ENCODE results near the gene MYL7.
"Not testable (repeated sequence)": the region's sequence is repeated elsewhere in the genome, so short reads cannot be mapped to it uniquely, and the experiment has no call there.

MYL7 gene, protein sequence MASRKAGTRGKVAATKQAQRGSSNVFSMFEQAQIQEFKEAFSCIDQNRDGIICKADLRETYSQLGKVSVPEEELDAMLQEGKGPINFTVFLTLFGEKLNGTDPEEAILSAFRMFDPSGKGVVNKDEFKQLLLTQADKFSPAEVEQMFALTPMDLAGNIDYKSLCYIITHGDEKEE

DNA sequence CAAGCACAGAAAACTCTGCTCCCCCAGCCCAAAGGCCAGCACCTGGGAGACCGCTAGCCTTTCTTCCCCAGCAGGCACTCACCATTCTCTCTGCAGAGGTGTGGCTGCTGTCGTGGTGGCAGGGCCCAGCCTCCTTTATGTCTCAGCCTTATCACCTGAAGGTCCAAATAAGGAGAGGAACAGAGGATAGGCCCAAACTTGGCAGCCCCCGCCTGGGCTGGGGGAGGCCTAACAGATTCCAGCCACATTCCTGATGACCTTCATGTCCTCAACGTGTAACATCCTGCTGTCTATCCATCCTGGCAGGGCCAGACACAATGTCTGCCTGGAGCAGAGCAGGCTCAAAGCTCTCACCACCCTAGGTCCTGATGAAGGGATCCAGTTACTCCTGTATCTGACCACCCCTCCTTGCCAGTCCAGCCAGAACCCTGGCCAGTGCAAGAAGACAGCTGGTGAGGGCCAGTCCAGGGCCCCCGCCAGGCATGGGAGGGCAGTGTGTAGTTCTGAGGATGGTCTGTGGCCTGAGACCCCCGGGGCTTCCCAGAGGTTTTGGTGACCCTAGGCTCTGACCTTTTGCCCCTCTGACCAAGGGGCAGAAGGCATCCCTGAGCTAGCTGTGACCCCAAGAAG lies at the start of gene MYL7:
TSS of gene MYL7 (minus strand) at position 112 of the 630 bp plus-strand sequence. CDS start at position 85, 27 bp downstream.
- no peak for DNase-seq (ENCODE audit: low read depth)

DNA sequence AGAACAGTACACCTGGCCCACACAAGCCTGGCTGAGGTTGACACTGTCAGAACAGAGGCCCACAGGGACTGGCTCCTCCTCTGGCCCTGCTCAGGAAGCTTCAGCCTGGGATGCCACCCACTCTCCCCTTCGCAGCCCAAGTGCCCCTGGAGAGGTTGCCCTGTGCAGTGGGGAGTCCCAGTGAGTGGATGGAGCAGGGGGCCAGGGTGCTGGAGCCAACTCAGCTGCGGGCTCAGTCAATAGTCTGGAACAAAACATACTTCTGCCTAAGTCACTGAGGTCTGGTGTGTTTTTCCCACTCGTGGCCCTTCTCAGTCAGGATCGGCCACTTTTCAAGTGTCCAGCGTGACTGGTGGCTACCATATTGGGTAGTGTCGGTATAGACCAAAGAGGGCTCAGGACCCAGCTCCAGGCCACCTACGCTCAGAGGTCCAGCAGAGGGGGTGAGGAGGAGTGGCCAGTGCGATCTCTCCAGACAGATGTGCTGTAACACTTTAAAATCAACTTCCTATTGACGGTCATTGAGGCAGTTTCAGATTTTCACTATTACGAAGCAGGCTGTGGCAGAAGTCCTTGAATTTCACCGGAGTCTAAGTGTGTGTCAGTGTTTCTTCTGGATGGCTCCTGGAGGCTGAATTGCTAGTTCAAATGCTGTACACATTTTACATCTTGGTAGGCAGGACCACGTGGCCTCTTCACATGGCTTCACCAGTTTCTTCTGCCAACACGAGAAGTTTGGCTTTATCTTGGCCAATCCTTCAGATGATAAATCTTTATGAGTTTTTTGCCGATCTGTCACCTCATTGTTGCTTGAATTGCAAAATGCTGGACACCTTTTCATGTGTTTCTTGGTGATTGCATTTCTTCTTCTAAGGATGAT lies 49.1 kb upstream of the MYL7 start:
- DNase-seq (ENCODE audit: low read depth): no peak

DNA sequence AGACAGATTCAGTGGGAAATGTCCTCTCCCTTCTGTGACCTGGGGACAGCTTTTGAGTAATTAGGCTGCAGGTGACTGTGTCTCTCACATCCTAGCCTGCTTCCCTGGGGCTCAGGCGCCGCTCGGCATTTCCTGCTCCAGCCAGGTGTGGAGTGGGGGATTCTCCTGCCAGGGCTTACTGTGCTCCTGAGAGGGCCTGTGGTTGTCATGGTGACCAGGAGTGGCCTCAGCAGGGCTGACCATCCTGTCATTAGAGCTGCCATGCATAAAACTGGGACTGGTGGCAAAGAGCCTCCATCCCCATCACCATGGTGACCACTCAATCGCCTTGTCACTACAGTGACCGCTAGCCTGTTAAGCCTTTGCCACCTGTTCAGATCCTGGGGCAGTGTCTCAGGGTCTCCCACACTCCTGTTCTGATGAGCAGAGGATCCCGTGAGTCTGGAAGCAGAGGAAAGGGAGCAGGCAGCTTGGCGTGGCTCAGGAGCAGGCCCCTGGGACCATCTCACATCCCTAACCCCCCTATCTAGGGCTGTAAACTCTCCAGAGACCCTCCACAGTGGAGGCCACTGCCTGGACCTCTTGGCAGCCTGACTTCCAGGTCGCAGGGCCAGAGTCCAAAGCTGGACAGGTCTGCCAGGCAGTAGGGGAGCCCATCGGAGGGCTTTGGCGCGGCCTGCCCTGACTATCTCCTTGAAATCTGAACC lies 48.3 kb upstream of the MYL7 start, which contains the start of gene GCK:
TSS of gene GCK (minus strand) at position 154 of the 707 bp plus-strand sequence. CDS start 486 bp downstream, outside the sequence.
- no peak for DNase-seq (ENCODE audit: low read depth)

DNA sequence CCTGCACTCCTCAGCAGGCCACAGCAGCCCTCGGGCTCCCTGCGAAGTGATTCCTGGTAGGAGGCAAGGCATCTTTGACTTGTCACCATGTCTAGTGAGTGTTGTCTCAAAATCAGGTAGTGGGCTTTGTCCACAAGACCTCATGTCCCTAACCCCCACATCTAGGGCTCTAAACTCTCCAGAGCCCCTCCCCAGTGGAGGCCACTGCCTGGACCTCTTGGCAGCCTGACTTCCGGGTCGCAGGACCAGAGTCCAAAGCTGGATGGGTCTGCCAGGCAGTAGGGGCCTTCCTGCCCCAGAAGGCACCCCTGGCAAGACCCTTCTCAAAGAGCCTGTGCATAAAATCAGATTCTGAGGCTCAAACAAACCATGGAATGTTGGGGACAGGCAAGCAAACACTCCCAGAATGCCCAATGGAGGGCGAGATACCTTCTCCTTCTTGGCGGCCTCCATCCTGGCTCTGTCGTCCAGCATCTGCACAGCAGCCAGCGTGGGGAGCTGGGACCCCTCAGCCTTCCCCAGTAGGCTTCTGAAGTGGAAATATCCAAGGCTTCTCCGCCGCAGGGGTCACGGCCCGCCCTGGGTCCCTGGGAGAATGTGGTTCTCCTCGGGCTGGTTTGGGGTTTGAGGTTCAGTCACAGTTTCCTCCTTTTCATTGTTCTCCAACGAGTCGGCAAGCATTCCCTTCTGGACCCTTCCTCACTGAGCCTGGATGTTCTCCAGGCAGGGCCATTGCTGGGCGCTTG lies 47.5 kb upstream of the MYL7 start:
- no peak for DNase-seq (ENCODE audit: low read depth)

DNA sequence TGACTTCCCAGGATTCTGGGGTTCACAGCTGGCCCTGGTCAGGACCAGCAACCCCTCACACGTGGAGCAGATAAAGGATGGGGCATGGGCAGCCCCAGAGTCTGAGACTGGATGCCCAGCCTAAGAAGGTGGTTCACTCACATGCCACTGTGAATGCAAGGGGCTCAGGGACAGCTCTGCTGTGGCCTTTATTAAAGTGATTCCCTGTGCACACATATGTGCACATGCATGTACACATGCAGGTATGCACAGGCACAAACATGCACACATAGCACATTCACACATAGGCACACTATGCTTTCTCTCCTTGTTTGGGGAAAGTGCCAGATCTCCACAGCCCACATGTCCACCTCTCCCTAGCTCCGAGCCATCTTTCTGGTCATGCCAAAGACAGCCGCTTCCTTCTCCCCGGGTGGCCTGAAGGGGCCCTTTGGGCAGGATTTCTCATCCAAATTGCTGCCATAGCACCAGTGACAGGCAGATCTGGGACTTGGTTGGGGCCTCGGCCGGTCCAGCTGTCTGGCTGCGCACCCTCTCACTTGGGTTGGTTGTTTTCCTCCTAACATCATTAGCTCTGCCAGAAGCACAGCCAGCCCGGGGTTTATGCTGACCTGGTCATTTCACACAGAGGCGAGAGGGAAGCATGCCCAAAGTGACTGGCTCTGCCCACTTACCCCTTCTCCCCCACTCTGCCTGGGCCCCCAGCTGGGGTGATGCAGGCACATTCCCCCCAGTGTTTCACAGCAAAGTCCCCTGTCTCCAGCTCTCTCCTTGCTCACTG lies 46.7 kb upstream of the MYL7 start:
- no peak for DNase-seq (ENCODE audit: low read depth)

DNA sequence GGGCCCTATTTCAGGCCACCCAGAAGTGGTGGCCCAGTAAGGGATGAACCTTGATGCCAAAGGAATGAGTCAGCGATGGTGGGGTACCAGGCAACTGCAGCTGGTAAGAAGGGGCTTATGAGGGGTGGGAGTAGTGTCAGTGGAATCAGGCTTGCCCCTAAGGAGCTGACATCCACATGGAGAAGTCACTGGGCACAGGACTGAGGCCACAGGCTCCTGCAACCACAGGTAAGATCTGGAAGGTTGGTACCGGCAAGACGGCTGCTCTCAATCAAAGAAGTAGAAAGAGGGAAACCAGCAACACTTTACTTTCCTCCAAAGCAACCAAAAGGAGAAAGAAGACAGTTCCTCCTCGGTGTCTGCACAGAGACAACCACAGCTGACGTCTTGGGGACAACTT lies 45.6 kb upstream of the MYL7 start:
- no peak for DNase-seq (ENCODE audit: low read depth)

DNA sequence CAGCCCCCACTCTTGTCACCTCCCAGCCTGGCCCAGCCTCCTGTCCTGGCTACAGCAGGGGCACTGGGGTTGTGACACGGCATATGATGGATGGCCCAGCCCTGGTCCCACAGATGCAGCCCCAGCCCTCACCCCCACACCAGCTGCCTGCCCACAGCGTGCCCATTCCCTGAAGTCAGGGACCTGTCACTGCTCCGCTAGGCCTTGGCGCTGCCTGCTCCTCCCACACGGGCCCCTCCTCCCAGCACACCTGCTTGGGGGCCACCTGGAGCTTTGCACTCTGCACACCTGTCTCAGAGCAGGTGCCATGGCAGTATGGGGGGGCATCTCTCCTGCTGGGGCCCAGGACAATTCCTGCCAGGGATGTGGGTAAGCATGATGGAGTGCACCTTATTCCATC lies 44.6 kb upstream of the MYL7 start:
- no peak for DNase-seq (ENCODE audit: low read depth)

DNA sequence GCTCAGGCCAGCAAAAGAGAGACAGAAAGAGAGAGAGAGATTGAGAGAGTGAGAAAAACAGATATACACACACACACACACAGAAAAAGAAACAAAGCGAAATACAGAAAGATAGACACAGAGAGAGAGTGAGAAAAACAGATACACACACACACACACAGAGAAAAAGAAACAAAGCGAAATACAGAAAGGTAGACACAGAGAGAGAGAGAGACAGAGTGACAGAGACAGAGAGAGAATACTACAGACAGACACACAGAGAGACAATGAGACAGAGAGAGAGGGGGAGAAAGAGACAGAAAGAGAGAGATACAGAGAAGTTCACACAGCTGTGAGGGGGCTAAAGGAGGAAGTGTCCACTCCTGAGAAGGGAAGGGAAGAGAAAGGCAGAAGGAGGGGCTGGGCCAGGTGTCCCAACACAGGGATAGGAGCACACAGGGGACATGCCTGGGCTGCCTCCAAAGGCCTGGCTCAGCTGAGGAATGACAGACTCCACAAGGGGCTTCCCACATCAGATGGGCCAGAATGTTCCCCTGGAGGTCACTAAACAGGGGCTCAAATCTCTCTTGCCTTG lies 43.8 kb upstream of the MYL7 start:
- DNase-seq (ENCODE audit: low read depth): no peak

DNA sequence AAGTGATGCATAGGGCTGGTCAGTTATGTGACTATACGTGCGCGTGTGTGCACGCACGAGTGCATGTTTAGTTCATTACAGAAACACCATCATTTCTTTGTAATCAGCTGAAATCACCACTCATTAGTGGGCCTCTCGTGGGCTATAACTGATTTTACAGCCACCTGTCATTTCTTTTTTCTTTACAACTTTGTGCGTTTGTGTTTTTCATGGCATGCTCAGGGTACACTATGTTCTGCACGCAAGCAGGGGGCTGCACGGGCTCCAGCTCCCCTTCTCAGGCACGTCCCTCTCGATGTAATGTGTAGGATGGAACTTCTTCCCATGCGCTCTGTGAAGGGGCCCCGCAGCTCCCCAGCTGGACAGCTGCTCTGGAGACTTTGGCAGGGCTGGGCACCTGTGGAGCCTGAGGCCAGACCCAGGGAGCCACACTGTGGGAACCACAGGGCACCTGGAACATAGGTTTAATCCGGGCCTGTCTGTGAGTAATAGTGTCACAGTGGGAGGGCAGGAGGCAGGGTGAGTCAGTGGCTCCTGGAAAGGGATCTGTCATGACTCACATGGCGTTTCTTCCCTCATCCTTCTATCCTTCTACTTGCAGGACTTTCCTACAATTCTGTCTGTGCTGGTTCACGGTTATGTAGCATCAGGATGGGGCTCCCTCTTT lies 43.2 kb upstream of the MYL7 start:
- no peak for DNase-seq (ENCODE audit: low read depth)

DNA sequence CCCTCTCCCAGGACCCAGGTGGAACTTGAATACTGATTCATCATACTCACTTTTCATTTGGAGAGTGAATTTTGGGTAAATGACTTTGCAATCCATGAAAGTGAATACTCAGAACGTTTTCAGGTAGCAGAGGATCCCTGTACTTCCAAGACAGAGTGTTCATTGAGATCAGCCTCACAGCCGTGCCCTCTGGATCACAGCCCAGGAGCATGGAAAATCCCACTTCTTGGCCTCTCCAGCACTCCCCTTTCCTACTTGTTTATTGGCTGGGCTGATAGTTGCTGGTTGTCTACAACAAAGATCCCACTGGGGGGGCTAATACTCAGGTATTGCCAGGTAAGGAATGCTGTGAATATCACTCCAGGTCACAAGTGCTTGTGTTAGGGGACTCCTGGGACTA lies 42.3 kb upstream of the MYL7 start:
- no peak for DNase-seq (ENCODE audit: low read depth)

DNA sequence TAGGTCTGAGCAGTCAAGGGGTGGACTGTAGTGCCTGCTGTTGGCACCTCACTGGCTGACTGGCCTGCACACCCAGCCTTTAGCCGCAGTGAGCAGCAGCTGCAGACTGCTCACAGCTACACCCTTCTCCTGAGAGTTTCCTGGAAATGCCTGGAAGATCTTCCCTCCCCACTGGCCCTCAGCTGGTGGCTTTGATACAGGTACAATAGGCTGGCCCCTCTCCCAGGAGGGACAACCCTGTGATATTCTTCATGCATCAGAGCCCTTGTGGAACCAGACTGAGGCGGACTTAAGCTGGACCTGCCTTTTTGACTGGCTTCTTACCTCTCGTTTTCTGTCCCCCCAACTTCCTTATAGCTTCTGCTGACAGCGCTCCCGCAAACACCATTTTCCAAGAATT lies 41.7 kb upstream of the MYL7 start:
- DNase-seq (ENCODE audit: low read depth): no peak

DNA sequence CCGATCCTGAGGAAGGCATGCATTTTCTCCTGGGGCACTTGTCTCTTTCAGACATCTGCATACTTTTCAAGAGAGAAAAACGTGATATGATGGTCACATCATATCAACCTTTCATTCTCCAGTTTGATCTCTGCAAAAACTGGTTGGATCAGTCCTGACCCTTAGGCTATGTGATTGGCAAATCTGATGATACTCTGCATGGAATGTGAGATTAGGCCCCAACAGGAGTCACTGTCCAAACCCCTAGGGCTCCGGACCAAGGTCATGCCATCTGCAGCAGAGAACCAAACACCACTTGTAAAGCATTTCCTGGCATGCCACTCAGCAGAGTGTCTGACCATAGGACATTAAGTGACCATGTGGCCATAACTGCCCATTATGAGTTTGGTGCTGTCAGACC lies 39.5 kb upstream of the MYL7 start:
- no peak for DNase-seq (ENCODE audit: low read depth)

DNA sequence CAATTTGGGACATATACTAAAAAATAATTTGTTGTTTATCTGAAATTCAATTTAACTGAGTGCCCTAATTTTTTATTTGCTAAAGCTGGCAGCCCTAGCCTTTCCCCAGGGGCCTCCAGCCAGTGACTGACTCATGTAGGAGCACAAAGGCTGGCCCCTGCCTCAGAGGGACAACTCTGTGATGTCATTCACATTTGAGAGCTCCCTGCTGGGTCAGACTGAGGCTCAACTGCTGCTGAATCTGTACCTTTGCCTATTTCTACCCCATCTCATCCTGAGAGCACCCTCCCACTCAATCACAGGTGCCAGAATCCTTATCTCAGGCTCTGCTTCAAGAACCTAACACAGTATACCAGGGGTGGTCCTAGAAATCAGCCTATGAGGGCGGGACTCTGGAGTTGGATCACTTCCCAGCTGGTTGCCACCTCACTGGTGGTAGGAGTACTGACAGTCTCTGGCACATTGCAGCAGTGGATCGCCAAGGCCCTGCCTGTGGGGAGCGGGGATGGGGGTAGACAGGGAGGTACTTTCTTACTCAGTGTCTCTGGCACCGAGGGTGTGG lies 36.5 kb upstream of the MYL7 start:
- DNase-seq (ENCODE audit: low read depth): no peak

DNA sequence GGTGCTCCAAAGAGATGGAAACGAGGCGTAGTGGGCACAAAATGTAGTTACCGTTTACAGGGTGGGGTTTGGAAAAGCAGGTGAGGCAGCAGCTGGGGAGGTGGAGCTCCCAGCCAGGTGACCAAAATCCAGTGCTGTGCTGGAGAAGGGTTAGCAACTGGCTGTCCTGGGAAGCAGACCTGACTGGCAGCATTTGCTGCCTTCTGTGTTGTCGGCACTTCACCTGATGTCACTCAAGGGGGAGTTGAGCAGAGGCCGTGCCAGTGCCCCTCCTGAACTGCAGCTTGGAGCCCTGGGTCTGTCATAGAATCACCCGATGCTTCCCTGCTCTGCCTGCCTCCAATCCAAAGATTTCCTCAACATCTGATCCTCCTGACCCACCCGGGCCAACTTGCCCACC lies 35.4 kb upstream of the MYL7 start:
- DNase-seq (ENCODE audit: low read depth): no peak

DNA sequence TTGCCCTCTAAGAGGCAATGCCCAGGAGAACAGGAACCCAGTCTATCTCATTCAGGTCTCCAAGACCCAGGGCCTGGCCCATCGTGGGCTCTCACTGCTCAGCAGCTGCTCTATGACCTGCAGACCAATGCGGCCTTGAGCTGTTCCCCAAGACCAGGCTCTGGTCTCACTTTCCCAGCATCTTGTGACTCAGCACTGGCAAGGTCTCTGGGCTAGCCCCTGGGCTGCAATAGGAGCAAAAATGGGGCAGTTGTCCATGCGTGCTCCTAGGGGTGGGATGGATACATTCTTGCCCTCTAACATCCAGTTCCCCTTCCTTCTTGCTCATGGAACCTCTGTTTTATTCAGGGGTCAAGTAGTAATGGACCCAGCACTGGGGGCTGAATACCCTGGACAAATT lies 34.6 kb upstream of the MYL7 start:
- no peak for DNase-seq (ENCODE audit: low read depth)

DNA sequence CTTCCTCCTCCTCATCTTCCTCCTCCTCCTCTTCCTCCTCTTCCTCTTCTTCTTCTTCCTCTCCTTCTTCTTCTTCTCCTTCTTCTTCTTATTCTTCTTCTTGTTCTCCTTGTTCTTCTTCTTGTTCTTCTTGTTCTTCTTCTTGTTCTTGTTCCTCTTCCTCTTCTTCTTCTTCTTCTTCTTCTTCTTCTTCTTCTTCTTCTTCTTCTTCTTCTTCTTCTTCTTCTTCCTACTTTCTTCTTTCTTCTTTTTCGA lies 33.5 kb upstream of the MYL7 start:
- not testable (repeated sequence) for DNase-seq (ENCODE audit: low read depth)

DNA sequence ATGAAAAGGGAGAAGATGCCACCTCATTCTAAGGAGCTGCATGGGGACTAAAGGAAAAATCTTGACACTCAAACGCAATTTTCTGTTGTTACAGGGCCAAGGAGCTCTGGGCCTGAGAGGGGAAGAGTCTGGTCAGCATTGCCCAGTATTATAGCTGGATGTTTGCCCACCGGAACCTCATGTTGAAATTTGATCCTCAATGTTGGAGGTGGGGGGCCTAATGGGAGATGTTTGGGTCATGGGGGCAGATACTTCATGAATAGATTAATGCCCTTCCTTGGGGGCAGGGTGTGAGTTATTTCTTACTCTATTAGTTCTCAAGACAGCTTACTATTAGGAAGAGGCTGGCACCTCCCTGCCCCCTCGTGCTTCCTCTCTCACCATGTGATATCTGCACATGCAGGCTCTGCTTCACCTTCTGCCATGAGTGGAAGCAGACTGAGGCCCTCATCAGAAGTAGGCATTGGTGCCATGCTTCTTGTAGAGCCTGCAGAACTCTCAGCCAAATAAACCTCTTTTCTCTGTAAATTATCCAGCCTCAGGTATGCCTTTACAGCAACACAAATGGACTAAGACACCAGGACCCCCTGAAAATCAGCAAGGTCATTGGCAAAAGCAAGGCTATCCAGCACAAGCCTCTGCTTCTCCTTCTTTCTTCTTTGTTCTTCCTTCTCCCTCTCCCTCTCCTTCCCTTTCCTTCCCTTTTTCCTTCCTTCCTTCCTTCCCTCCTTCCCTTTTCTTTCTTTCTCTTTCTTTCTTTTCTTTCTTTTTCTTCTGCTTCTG lies 33.0 kb upstream of the MYL7 start:
- DNase-seq (ENCODE audit: low read depth): no peak

DNA sequence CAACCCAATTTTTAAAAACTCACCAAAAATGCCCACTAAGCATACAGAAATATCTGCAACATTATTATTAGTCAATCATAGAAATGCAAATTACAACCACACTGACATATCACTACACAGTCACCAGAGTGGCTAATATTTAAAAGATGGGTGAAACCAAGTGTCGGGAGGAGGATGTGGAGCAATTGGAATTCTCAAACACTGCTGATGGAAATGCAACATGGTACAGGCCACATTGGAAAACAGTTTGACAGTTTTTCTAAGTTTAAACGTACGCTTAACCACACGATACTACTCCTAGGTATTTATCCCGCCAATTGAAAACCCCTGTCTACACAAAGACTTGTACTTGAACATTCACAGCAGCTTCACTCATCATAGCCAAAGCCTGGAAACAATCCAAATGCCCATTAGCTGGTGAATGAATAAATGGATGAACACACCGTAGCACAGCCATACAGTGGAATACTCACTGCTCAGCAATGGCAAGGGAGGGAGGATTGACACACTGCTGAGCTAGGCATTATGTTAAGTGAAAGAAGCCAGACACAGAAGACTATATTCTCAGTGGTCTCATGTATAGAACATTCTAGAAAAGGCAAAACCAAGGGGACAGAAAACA lies 31.8 kb upstream of the MYL7 start:
- no peak for DNase-seq (ENCODE audit: low read depth)

DNA sequence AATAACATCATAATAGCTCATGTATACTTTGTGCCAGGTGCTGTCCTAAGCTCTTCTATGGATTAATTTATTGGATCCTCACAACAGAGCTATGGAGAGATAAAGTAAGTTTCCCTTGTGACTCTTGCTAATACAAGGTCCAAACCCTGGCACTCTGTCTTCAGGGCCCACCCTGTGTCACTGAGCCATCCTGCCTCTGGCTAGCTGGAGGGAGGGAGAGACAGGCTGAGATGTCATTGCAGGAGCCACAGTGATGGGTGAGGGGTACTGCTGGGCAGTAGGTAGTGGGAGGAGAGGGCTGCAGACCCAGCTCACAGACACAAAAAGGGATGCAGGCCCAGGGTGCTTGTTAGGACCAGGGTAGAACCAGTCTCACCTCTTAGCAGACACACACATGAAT lies 31.2 kb upstream of the MYL7 start:
- no peak for DNase-seq (ENCODE audit: low read depth)
